Smooth muscle cell (in vitro differentiated cells): ENCODE measurements around the gene DNASE1L2. TPM values are rescaled to one million over a fixed set of nuclear protein-coding genes. Genes with fewer than 3 reads are reported as not detected.

Experiments
- DNase-seq: peaks from one replicate; lab custom pipeline; 2025; ENCODE audit not compliant: unreplicated experiment; lab: John Stamatoyannopoulos, UW
- H2AFZ ChIP-seq: fragments of 200-600 bp; sonication (generic); 2 replicates; pipeline ENCODE4 v1.6.0; 2016; ENCODE audit warnings: antibody characterized with exemption, low read depth, mild to moderate bottlenecking
- H3F3A ChIP-seq: fragments of 200-600 bp; sonication (generic); 2 replicates; pipeline ENCODE4 v1.6.0; 2017; ENCODE audit warnings: antibody characterized with exemption, low read depth
- H3K27ac ChIP-seq: fragments of 200-600 bp; sonication (generic); 2 replicates; pipeline ENCODE4 v1.5.1; 2016; ENCODE audit warnings: low read depth, mild to moderate bottlenecking
- H3K27me3 ChIP-seq: fragments of 200-600 bp; sonication (generic); 2 replicates; pipeline ENCODE4 v1.6.1; 2016; ENCODE audit warnings: low read depth, mild to moderate bottlenecking
- H3K36me3 ChIP-seq: fragments of 200-600 bp; sonication (generic); 2 replicates; pipeline ENCODE4 v1.5.1; 2016; ENCODE audit warnings: low read depth
- H3K4me1 ChIP-seq: fragments of 200-600 bp; sonication (generic); 2 replicates; pipeline ENCODE4 v1.5.1; 2016; ENCODE audit warnings: low read depth
- H3K4me2 ChIP-seq: fragments of 200-600 bp; sonication (generic); 2 replicates; pipeline ENCODE4 v1.6.0; 2016; ENCODE audit warnings: mild to moderate bottlenecking
- H3K4me3 ChIP-seq: fragments of 200-600 bp; sonication (generic); 2 replicates; pipeline ENCODE4 v1.5.1; 2016; ENCODE audit warnings: mild to moderate bottlenecking
- H3K79me2 ChIP-seq: fragments of 200-600 bp; sonication (generic); 2 replicates; pipeline ENCODE4 v1.6.0; 2016; ENCODE audit warnings: low read depth, mild to moderate bottlenecking
- H3K9ac ChIP-seq: fragments of 200-600 bp; sonication (generic); 2 replicates; pipeline ENCODE4 v1.6.0; 2016; ENCODE audit warnings: low read depth
- H3K9me3 ChIP-seq: fragments of 200-600 bp; sonication (generic); replicated peaks from 2 replicates; pipeline ENCODE4 v1.5.1; 2016; ENCODE audit warnings: low read depth
- H4K20me1 ChIP-seq: fragments of 200-600 bp; sonication (generic); 2 replicates; pipeline ENCODE4 v1.6.0; 2016; ENCODE audit warnings: low read depth
- CTCF ChIP-seq: fragments of 200-600 bp; sonication (generic); IDR thresholded peaks from 2 replicates; pipeline ENCODE4 v1.5.1; 2017; ENCODE audit warnings: borderline replicate concordance, mild to moderate bottlenecking, antibody characterized with exemption; ENCODE audit not compliant: insufficient read depth, poor library complexity, severe bottlenecking
- WGBS: methylation state at CpG from one replicate; pipeline ENCODE4 v1.1.7; 2016; ENCODE audit warnings: low lambda C conversion rate; 5-methylcytosine and 5-hydroxymethylcytosine counted together
- polyA plus RNA-seq: library from polyadenylated mRNA; unstranded; fragments of >200 nt; fragmentation: Nextera tagmentation; extraction: Ambion mirVana; gene quantifications from 2 replicates; pipeline ENCODE4 v1.2.1, GENCODE V29; 2016
- total RNA-seq: library from RNA; depleted of rRNA; stranded (reverse); fragments of >200 nt; gene quantifications from 2 replicates; pipeline ENCODE4 v1.2.3, GENCODE V29; 2014

The DNASE1L2 gene
- total and polyA plus RNA-seq, 2 experiments from 2014 or later: 0.13 to 0.25 TPM

- H3K27me3 ChIP-seq: peaks cover 43% of the 10 kb centered on the region
- no peak overlapping the region for H3K9ac ChIP-seq
- no peak for TF ChIP-seq CTCF
- H2AFZ ChIP-seq: no peak overlapping the region
- no peaks in the 10 kb centered on the region for H3K36me3 ChIP-seq
- H4K20me1 ChIP-seq: no peaks in the 10 kb centered on the region
- H3K4me2 ChIP-seq: no peak overlapping the region
- no peaks in the 10 kb centered on the region for H3K4me1 ChIP-seq
- H3K9me3 ChIP-seq: no peaks in the 10 kb centered on the region
- no peaks in the 10 kb centered on the region for H3K79me2 ChIP-seq
- no peak for DNase-seq
- 92% methylated on average over 6 of the region's 6 CpGs for WGBS
- H3F3A ChIP-seq: no peaks in the 10 kb centered on the region
- H3K27ac ChIP-seq: no peak overlapping the region
- no peak overlapping the region for H3K4me3 ChIP-seq
Observed at GRCh38 chr16:2197765-2198164, 38.5 kb upstream of the DNASE1L2 start.

GRCh38 chr16:2198283-2198682 lies 38.0 kb upstream of the DNASE1L2 start:
- 75% methylated on average over 4 of the region's 4 CpGs for WGBS

GRCh38 chr16:2199095-2199494 lies 37.1 kb upstream of the DNASE1L2 start:
- WGBS: 92% methylated on average over 5 of the region's 5 CpGs
- Histone ChIP-seq H3K9me3 (no peaks in the 10 kb centered on the region), H3K79me2 (no peaks in the 10 kb centered on the region), H3K9ac (no peak overlapping the region), H3K4me3 (no peak overlapping the region), H3K27me3 (peaks cover 43% of the 10 kb centered on the region), H2AFZ (no peak overlapping the region), H3K27ac (no peak overlapping the region), H3K4me1 (no peaks in the 10 kb centered on the region), H4K20me1 (no peaks in the 10 kb centered on the region), H3F3A (no peaks in the 10 kb centered on the region), H3K36me3 (no peaks in the 10 kb centered on the region), H3K4me2 (no peak overlapping the region)
- no peak for DNase-seq
- no peak for TF ChIP-seq CTCF

More at GRCh38 chr16:2198283-2198682, 38.0 kb upstream of the DNASE1L2 start:
- Histone ChIP-seq H3K27ac (no peak overlapping the region), H3K9me3 (no peaks in the 10 kb centered on the region), H3K27me3 (peaks cover 43% of the 10 kb centered on the region), H2AFZ (no peak overlapping the region), H3K4me3 (no peak overlapping the region), H3F3A (no peaks in the 10 kb centered on the region), H3K4me1 (no peaks in the 10 kb centered on the region), H3K79me2 (no peaks in the 10 kb centered on the region), H3K36me3 (no peaks in the 10 kb centered on the region), H3K4me2 (no peak overlapping the region), H4K20me1 (no peaks in the 10 kb centered on the region), H3K9ac (no peak overlapping the region)
- no peak for DNase-seq
- TF ChIP-seq CTCF: no peak

GRCh38 chr16:2199621-2200139 lies 36.6 kb upstream of the DNASE1L2 start:
- 74% methylated on average over 14 of the region's 14 CpGs for WGBS
- Histone ChIP-seq H3F3A (no peaks in the 10 kb centered on the region), H3K9me3 (no peaks in the 10 kb centered on the region), H4K20me1 (no peaks in the 10 kb centered on the region), H3K4me1 (no peaks in the 10 kb centered on the region), H3K4me3 (no peak overlapping the region), H3K9ac (no peak overlapping the region), H3K27ac (no peak overlapping the region), H3K79me2 (no peaks in the 10 kb centered on the region), H3K27me3 (peaks cover 41% of the 10 kb centered on the region), H3K4me2 (no peak overlapping the region), H2AFZ (no peak overlapping the region), H3K36me3 (no peaks in the 10 kb centered on the region)
- DNase-seq: no peak
- no peak for TF ChIP-seq CTCF
